ENCODE measurements around the gene WBP1. TPM values are rescaled to one million over a fixed set of nuclear protein-coding genes. Genes with fewer than 3 reads are reported as not detected.

Gene WBP1
- total and polyA plus RNA-seq, 10 donors = 39.5 to 84.2 (median 63.6) TPM

GRCh38 chr2:74421221-74421870 is 36.9 kb upstream of the WBP1 start, which contains the start of the genes C2orf81 and WDR54:
TSS of gene C2orf81 (minus strand) at chr2:74421619. CDS start at chr2:74421560, 59 bp downstream.
TSS of gene WDR54 (plus strand) at chr2:74421730. CDS start at chr2:74422154, 424 bp downstream.
- H3K4me3 ChIP-seq = peak within 1 kb of the TSS; percentile 47 to 90 (median 77)
- no peaks in the 10 kb centered on the region for H3K9me3 ChIP-seq
- WGBS, 5 donors = 0% methylated on average over 43 to 57 of the region's 57 CpGs
- H3K4me1 ChIP-seq = peaks cover 11 to 62% (median 35%) of the 10 kb centered on the region in 6 donors
- TF ChIP-seq POLR2A (IDR thresholded peaks at IDR 0.05) (peak in 2 of 3 donors; percentile 11 to 70), POLR2AphosphoS5 (IDR thresholded peaks at IDR 0.05) (peak; percentile 91 to 94 (median 93)), CTCF (IDR thresholded peaks at IDR 0.05 in 8 of 11, conservative IDR thresholded peaks at IDR 0.05 in 3 of 11) (peak in 1 of 11 experiments; percentile 21)
- DNase-seq = peak; percentile 98
- peak within 1 kb of the TSS; percentile 32 to 94 (median 85) for H3K27ac ChIP-seq
- no peaks in the 10 kb centered on the region for H3K27me3 ChIP-seq (replicated peaks in 1 of 7)
- peaks cover 0 to 20% (median 3%) of the 10 kb centered on the region in 6 donors for H3K36me3 ChIP-seq
- intact Hi-C loops (cut with DNase I; ENCODE audit: low total_unique reads) = no loop called here

- 80 to 91% (median 89%) methylated on average over 9 of the region's 9 CpGs for WGBS, 5 donors
- TF ChIP-seq POLR2AphosphoS5 (IDR thresholded peaks at IDR 0.05) = no peak
- no peak for TF ChIP-seq CTCF (IDR thresholded peaks at IDR 0.05 in 8 of 11, conservative IDR thresholded peaks at IDR 0.05 in 3 of 11)
- TF ChIP-seq POLR2A (IDR thresholded peaks at IDR 0.05) = no peak
- Histone ChIP-seq H3K36me3 (peaks cover 0 to 39% (median 5%) of the 10 kb centered on the region in 6 donors), H3K4me1 (peaks cover 11 to 55% (median 32%) of the 10 kb centered on the region in 6 donors), H3K27ac (no peak overlapping the region), H3K27me3 (replicated peaks in 1 of 7) (no peaks in the 10 kb centered on the region), H3K4me3 (no peak overlapping the region), H3K9me3 (no peaks in the 10 kb centered on the region)
- no peak for DNase-seq
- intact Hi-C loops (cut with DNase I; ENCODE audit: low total_unique reads) = no loop called here
Observed at GRCh38 chr2:74423231-74424095, 34.8 kb upstream of the WBP1 start.

DNA sequence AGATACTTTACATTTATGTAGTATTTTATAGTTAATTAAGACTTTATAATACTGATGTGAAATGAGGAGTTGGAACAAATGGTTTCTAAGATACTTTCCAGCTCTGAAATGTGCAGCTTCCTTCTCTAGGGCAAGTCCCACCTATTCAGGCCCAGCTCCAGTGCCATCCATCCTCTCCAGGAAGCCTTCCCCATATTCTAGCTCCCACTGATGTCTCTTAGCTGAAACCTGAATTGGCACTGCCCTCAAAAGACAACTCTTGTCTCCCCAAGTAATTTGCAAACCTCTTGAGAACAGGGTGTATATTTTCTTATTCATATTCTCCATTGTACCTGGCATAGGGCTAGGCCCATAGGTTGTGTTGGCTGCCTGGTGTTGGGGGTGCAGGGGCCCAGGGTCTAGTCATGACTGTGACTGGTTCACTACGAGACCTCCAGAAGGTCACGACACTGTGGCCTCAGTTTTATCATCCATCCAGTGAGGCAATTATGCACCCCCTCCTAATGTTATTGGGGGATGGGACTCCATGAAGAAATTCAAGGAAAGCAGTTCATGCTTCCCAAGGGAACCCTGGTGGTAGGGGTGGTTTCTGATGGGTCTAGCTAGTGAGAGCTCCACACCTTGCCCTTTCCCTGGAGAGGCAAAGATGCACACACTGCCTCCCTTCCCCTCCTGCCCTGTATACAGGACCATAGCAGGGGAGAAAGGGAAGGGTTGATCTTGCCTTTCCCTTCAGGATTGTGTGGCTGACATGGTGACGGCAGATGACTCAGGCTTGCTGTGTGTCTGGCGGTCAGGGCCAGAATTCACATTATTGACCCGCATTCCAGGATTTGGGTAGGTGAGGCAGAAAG is 33.9 kb upstream of the WBP1 start:
- Histone ChIP-seq H3K4me1 (peaks cover 8 to 46% (median 25%) of the 10 kb centered on the region in 6 donors), H3K36me3 (peaks cover 0 to 48% (median 8%) of the 10 kb centered on the region in 6 donors), H3K4me3 (no peak overlapping the region), H3K27me3 (replicated peaks in 1 of 7) (no peaks in the 10 kb centered on the region), H3K27ac (no peak overlapping the region), H3K9me3 (no peaks in the 10 kb centered on the region)
- WGBS, 5 donors = 91 to 99% (median 94%) methylated on average over 5 of the region's 5 CpGs
- intact Hi-C loops (cut with DNase I; ENCODE audit: low total_unique reads) = no loop called here
- peak; percentile 14 for DNase-seq
- TF ChIP-seq CTCF (IDR thresholded peaks at IDR 0.05 in 8 of 11, conservative IDR thresholded peaks at IDR 0.05 in 3 of 11) (no peak), POLR2AphosphoS5 (IDR thresholded peaks at IDR 0.05) (no peak), POLR2A (IDR thresholded peaks at IDR 0.05) (no peak)
